SK-N-SH (cell line): ENCODE data around the gene AJM1. TPM values are rescaled to one million over a fixed set of nuclear protein-coding genes. Genes with fewer than 3 reads are reported as not detected.

Experiments used
- CTCF ChIA-PET: fragments of 300-600, 350-600 bp; formaldehyde crosslinking; extraction: SDS; loops from one replicate; lab custom pipeline; 2021; lab: Yijun Ruan, JAX
- POLR2A ChIA-PET: fragments of 350-600 bp; sonication (Branson Sonifier 250); formaldehyde crosslinking; extraction: SDS; loops from one replicate; lab custom pipeline; 2020; ENCODE audit warnings: antibody characterized with exemption, inconsistent platforms; lab: Yijun Ruan, JAX
- DNase-seq: peaks from one replicate; pipeline ENCODE4 v3.0.0; 2012
- H2AFZ ChIP-seq: fragments of 200-600 bp; sonication (generic); 2 replicates; pipeline ENCODE4 v1.8.1; 2016; ENCODE audit warnings: antibody characterized with exemption, mild to moderate bottlenecking, low read depth
- H3F3A ChIP-seq: fragments of 200-600 bp; sonication (generic); replicated peaks from 2 replicates; pipeline ENCODE3; 2016; ENCODE audit warnings: antibody characterized with exemption, mild to moderate bottlenecking; ENCODE audit not compliant: insufficient read depth
- H3K27ac ChIP-seq, 2 experiments: fragments of 200-500 bp in 1 of 2; fragments of 200-600 bp in 1 of 2; sonication (Bioruptor generic) in 1 of 2; sonication (generic), shearing (Covaris generic) in 1 of 2; 2 replicates each; pipeline versions ENCODE4 v1.5.1 to v1.6.1; 2014 to 2016; ENCODE audit warnings: low read depth in 2 of 2, inconsistent platforms in 1 of 2, low read length in 1 of 2, mild to moderate bottlenecking in 1 of 2, mixed read lengths in 1 of 2
- H3K27me3 ChIP-seq: fragments of 200-600 bp; sonication (generic), shearing (Covaris generic); 2 replicates; pipeline ENCODE4 v1.6.1; 2016; ENCODE audit warnings: mixed run types; ENCODE audit not compliant: insufficient read depth
- H3K36me3 ChIP-seq, 2 experiments: fragments of 200-500 bp in 1 of 2; fragments of 200-600 bp in 1 of 2; sonication (Bioruptor generic) in 1 of 2; sonication (generic) in 1 of 2; replicated peaks in 1 of 2; 2 replicates each; pipeline versions ENCODE3 to v1.5.1; 2014 to 2016; ENCODE audit warnings: low read length in 1 of 2, mild to moderate bottlenecking in 1 of 2; ENCODE audit not compliant: insufficient read depth in 2 of 2, control insufficient read depth in 1 of 2
- H3K4me1 ChIP-seq, 2 experiments: fragments of 200-500 bp in 1 of 2; fragments of 200-600 bp in 1 of 2; sonication (Bioruptor generic) in 1 of 2; sonication (generic), shearing (Covaris generic) in 1 of 2; 2 replicates each; pipeline versions ENCODE4 v1.5.1 to v1.6.1; 2014 to 2016; ENCODE audit warnings: low read depth in 1 of 2, low read length in 1 of 2, mixed run types in 1 of 2; ENCODE audit not compliant: insufficient read depth in 2 of 2, control insufficient read depth in 1 of 2
- H3K4me2 ChIP-seq: fragments of 200-600 bp; sonication (generic), shearing (Covaris generic); 2 replicates; pipeline ENCODE4 v1.6.1; 2017; ENCODE audit warnings: mixed run types
- H3K4me3 ChIP-seq, 2 experiments: fragments of 200-500 bp in 1 of 2; fragments of 200-600 bp in 1 of 2; sonication (Bioruptor generic) in 1 of 2; sonication (generic), shearing (Covaris generic) in 1 of 2; 2 replicates each; pipeline versions ENCODE4 v1.5.1 to v1.8.1; 2014 to 2016; ENCODE audit warnings: low read depth in 2 of 2, inconsistent platforms in 1 of 2, low read length in 1 of 2, mild to moderate bottlenecking in 1 of 2, mixed read lengths in 1 of 2, moderate library complexity in 1 of 2
- H3K79me2 ChIP-seq: fragments of 200-600 bp; sonication (generic); 2 replicates; pipeline ENCODE4 v1.8.1; 2017; ENCODE audit warnings: mild to moderate bottlenecking; ENCODE audit not compliant: insufficient read depth
- H3K9ac ChIP-seq: fragments of 200-600 bp; sonication (generic); 2 replicates; pipeline ENCODE4 v1.6.1; 2017; ENCODE audit warnings: mixed run types
- H3K9me2 ChIP-seq: fragments of 200-600 bp; sonication (generic); 2 replicates; pipeline ENCODE4 v1.6.1; 2017; ENCODE audit warnings: mixed run types
- H3K9me3 ChIP-seq: fragments of 200-600 bp; sonication (generic); 2 replicates; pipeline ENCODE4 v1.6.1; 2017; ENCODE audit warnings: mixed run types, mild to moderate bottlenecking, moderate library complexity
- H4K20me1 ChIP-seq: fragments of 200-600 bp; sonication (generic); 2 replicates; pipeline ENCODE4 v1.6.1; 2017; ENCODE audit warnings: mild to moderate bottlenecking, mixed run types; ENCODE audit not compliant: insufficient read depth
- CHD2 ChIP-seq: fragments of 150-350 bp; IDR thresholded peaks from 2 replicates; pipeline ENCODE4 v1.6.1; 2018; ENCODE audit warnings: low read length; ENCODE audit not compliant: partially characterized antibody
- EZH2phosphoT487 ChIP-seq: fragments of 200-600 bp; sonication (generic); IDR thresholded peaks from 2 replicates; pipeline ENCODE4 v1.6.1; 2017; ENCODE audit warnings: low read depth, mixed run types, mild to moderate bottlenecking, antibody characterized with exemption, moderate library complexity, borderline replicate concordance
- FOSL2 ChIP-seq: IDR thresholded peaks from 2 replicates; pipeline ENCODE4 v1.4.0; 2012; ENCODE audit warnings: low read depth, mild to moderate bottlenecking, moderate library complexity, borderline replicate concordance
- FOXJ3 ChIP-seq: sonication (generic); formaldehyde crosslinking; IDR thresholded peaks from 2 replicates; pipeline ENCODE4 v1.5.1; 2020; ENCODE audit warnings: mild to moderate bottlenecking, missing genetic modification reagents
- FOXM1 ChIP-seq: IDR thresholded peaks from 2 replicates; pipeline ENCODE4 v1.4.0; 2012; ENCODE audit warnings: low read depth, mild to moderate bottlenecking
- GATA2 ChIP-seq: sonication (generic); formaldehyde crosslinking; IDR thresholded peaks from 2 replicates; pipeline ENCODE4 v1.5.0; 2020; ENCODE audit warnings: mild to moderate bottlenecking, missing genetic modification reagents
- NRF1 ChIP-seq: IDR thresholded peaks from 2 replicates; pipeline ENCODE4 v1.6.1; 2012; ENCODE audit warnings: low read depth, mild to moderate bottlenecking, low read length
- POLR2AphosphoS5 ChIP-seq: IDR thresholded peaks from 2 replicates; pipeline ENCODE4 v1.6.1; 2012; ENCODE audit warnings: low read depth, low read length
- RAD21 ChIP-seq: IDR thresholded peaks from 2 replicates; pipeline ENCODE4 v1.6.1; 2012; ENCODE audit warnings: mild to moderate bottlenecking, low read length
- RCOR1 ChIP-seq: fragments of 150-350 bp; IDR thresholded peaks from 2 replicates; pipeline ENCODE4 v1.6.1; 2017; ENCODE audit warnings: antibody characterized with exemption, low read length
- RXRA ChIP-seq: IDR thresholded peaks from 2 replicates; pipeline ENCODE4 v1.4.0; 2012; ENCODE audit warnings: low read depth, mild to moderate bottlenecking, borderline replicate concordance
- TEAD4 ChIP-seq: IDR thresholded peaks from 2 replicates; pipeline ENCODE4 v1.4.0; 2012; ENCODE audit warnings: mild to moderate bottlenecking, borderline replicate concordance; ENCODE audit not compliant: insufficient read depth
- WGBS: methylation state at CpG from one replicate; pipeline ENCODE4 v1.1.6; 2017; ENCODE audit warnings: low lambda C conversion rate; 5-methylcytosine and 5-hydroxymethylcytosine counted together
- polyA plus RNA-seq, 3 experiments: library from polyadenylated mRNA; depleted of rRNA; stranded (reverse); fragments of >200 nt; gene quantifications; 2 replicates each; pipeline ENCODE4 v1.2.3, GENCODE V29; 2012
- TF ChIP-seq, protein P1 (sequence below): fragments of 150-350 bp; IDR thresholded peaks from 2 replicates; pipeline ENCODE4 v1.6.1; 2017; ENCODE audit warnings: antibody characterized with exemption, low read length, low read depth, borderline replicate concordance
- TF ChIP-seq, protein P2 (sequence below): IDR thresholded peaks from 2 replicates; pipeline ENCODE4 v1.4.0; 2012; ENCODE audit warnings: low read depth
- TF ChIP-seq, protein P3 (sequence below): fragments of 150-350 bp; IDR thresholded peaks from 2 replicates; pipeline ENCODE4 v1.6.1; 2016; ENCODE audit warnings: mild to moderate bottlenecking, low read depth, low read length
- TF ChIP-seq, protein P4 (sequence below): IDR thresholded peaks from 2 replicates; pipeline ENCODE4; 2012
- TF ChIP-seq, protein P5 (sequence below): IDR thresholded peaks from 2 replicates; pipeline ENCODE4 v1.4.0; 2012; ENCODE audit warnings: low read depth, borderline replicate concordance

AJM1 gene
- polyA plus RNA-seq, 1 of the 3 experiments (the other 2 are of a cell fraction) = 2.4 TPM

DNA sequence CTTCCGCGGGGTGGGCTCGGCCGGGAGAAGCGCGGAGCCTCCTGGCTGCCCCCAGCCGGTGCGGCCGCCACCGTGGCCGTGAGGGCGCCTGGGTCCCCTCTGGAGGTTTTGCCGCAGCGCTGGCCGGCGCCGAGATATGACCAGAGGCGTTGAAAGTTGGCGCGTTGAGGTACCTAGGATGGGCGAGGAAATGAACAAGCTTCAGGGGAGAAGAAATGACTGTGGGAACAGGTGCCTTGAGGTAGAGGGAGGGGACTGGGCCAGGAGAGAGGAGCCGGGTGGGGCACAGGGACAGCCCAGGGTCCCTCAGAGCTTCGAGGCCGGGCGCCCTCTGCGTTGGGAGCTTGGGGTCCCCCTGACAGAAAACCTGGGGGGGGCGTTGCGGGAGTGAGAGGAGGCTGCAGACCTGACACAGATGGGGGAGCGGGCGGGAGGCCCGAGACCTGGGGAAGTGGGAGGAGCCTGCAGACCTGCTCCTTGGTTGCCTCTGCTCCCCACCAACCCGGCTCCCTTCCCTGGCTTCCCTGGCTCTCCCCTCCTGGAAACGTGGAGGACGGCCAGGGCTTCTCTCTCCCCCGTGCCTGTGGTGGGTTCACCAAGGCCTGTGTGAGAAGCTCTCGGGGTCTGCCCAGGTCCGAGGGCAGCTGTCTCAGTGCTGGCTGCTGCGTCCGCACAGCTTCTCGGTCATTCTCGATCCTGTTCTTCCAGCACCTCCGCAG, 20.3 kb upstream of the AJM1 start:
- Histone ChIP-seq H3K27me3 (no peaks in the 10 kb centered on the region), H3K27ac (no peak overlapping the region), H3K4me1 (no peaks in the 10 kb centered on the region), H3K9me2 (no peaks in the 10 kb centered on the region), H3K4me2 (no peak overlapping the region), H3K79me2 (peaks cover 41% of the 10 kb centered on the region), H3K36me3 (peaks cover 8 to 28% of the 10 kb centered on the region in 2 experiments), H2AFZ (no peak overlapping the region), H3K9ac (no peak overlapping the region), H3F3A (peaks cover 1% of the 10 kb centered on the region), H4K20me1 (peaks cover 19% of the 10 kb centered on the region; the same call in 1 of the 2 replicates), H3K4me3 (no peak overlapping the region), H3K9me3 (no peaks in the 10 kb centered on the region)
- CTCF ChIA-PET = interaction anchor here (1.0 kb wide), 1 partner anchor 53 kb away, joined by 3 read pairs; no protein-coding TSS in a partner anchor
- no peak for TF ChIP-seq FOSL2
- TF ChIP-seq, protein P1, sequence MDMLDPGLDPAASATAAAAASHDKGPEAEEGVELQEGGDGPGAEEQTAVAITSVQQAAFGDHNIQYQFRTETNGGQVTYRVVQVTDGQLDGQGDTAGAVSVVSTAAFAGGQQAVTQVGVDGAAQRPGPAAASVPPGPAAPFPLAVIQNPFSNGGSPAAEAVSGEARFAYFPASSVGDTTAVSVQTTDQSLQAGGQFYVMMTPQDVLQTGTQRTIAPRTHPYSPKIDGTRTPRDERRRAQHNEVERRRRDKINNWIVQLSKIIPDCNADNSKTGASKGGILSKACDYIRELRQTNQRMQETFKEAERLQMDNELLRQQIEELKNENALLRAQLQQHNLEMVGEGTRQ = no peak
- TF ChIP-seq RAD21 = no peak
- TF ChIP-seq, protein P2, sequence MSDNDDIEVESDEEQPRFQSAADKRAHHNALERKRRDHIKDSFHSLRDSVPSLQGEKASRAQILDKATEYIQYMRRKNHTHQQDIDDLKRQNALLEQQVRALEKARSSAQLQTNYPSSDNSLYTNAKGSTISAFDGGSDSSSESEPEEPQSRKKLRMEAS = no peak
- TF ChIP-seq POLR2AphosphoS5 = no peak
- no peak for TF ChIP-seq EZH2phosphoT487
- no peak for TF ChIP-seq TEAD4
- TF ChIP-seq FOXM1 = no peak
- no peak for TF ChIP-seq CHD2
- TF ChIP-seq RCOR1 = no peak
- TF ChIP-seq GATA2 = no peak
- no peak for TF ChIP-seq FOXJ3 (CRISPR knock-in tag)
- TF ChIP-seq NRF1 = no peak
- TF ChIP-seq, protein P3, sequence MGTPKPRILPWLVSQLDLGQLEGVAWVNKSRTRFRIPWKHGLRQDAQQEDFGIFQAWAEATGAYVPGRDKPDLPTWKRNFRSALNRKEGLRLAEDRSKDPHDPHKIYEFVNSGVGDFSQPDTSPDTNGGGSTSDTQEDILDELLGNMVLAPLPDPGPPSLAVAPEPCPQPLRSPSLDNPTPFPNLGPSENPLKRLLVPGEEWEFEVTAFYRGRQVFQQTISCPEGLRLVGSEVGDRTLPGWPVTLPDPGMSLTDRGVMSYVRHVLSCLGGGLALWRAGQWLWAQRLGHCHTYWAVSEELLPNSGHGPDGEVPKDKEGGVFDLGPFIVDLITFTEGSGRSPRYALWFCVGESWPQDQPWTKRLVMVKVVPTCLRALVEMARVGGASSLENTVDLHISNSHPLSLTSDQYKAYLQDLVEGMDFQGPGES = no peak
- TF ChIP-seq RXRA = no peak
- TF ChIP-seq, protein P4, sequence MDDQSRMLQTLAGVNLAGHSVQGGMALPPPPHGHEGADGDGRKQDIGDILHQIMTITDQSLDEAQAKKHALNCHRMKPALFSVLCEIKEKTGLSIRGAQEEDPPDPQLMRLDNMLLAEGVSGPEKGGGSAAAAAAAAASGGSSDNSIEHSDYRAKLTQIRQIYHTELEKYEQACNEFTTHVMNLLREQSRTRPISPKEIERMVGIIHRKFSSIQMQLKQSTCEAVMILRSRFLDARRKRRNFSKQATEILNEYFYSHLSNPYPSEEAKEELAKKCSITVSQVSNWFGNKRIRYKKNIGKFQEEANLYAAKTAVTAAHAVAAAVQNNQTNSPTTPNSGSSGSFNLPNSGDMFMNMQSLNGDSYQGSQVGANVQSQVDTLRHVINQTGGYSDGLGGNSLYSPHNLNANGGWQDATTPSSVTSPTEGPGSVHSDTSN = no peak
- TF ChIP-seq, protein P5, sequence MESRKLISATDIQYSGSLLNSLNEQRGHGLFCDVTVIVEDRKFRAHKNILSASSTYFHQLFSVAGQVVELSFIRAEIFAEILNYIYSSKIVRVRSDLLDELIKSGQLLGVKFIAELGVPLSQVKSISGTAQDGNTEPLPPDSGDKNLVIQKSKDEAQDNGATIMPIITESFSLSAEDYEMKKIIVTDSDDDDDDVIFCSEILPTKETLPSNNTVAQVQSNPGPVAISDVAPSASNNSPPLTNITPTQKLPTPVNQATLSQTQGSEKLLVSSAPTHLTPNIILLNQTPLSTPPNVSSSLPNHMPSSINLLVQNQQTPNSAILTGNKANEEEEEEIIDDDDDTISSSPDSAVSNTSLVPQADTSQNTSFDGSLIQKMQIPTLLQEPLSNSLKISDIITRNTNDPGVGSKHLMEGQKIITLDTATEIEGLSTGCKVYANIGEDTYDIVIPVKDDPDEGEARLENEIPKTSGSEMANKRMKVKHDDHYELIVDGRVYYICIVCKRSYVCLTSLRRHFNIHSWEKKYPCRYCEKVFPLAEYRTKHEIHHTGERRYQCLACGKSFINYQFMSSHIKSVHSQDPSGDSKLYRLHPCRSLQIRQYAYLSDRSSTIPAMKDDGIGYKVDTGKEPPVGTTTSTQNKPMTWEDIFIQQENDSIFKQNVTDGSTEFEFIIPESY = no peak
- DNase-seq = no peak
- POLR2A ChIA-PET = no interaction called here
- WGBS = 96% methylated on average over 36 of the region's 42 CpGs
